A673 (cell line): ENCODE measurements around the gene KLRB1.

Experiments used
- CTCF ChIP-seq: fragments of 300-800, 200-600 bp; sonication (generic); conservative IDR thresholded peaks from 2 replicates; pipeline ENCODE4 v1.5.1; 2017; ENCODE audit warnings: low read depth, mild to moderate bottlenecking, antibody characterized with exemption, low read length, moderate library complexity, mixed read lengths
- EZH2 ChIP-seq: fragments of 200-600 bp; sonication (generic); IDR thresholded peaks from 2 replicates; pipeline ENCODE4 v1.6.1; 2017; ENCODE audit warnings: borderline replicate concordance, low read depth, mild to moderate bottlenecking, mixed read lengths, antibody characterized with exemption, low read length; ENCODE audit not compliant: poor library complexity, severe bottlenecking

- no peak for TF ChIP-seq EZH2
- TF ChIP-seq CTCF = no peak
These were observed 25.1 kb upstream of the KLRB1 start for GRCh38 chr12:9632766-9633165.
